SW 1271 (cell line): ENCODE results near the gene PRRT1B.
A peak's percentile ranks its signal among the peaks of the same experiment; 100 is the strongest.

Experiments used
- DNase-seq, 2 experiments: peaks; one replicate each; lab custom pipeline; 2025; lab: John Stamatoyannopoulos, UW

PRRT1B gene

DNA sequence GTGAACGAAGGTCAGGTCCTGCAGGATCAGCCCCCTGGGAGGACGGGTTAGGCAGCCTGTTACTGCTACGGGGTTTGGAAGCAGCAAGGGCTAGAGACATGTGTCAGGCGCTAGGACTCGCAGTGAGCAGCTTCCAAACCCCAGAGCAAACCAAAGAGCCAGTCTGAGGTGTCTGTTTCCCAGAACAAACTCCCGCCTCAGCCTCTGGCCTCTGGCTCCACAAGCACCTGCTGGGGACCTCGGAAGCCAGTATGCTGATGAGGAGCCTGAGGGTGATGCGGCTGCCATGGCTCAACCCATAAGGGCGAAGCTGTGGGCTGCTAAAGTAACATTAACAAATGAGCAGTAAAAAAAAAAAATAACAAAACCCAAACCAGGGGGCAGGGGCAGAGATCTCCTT lies 35.0 kb downstream of the PRRT1B start:
- no peak for DNase-seq

DNA sequence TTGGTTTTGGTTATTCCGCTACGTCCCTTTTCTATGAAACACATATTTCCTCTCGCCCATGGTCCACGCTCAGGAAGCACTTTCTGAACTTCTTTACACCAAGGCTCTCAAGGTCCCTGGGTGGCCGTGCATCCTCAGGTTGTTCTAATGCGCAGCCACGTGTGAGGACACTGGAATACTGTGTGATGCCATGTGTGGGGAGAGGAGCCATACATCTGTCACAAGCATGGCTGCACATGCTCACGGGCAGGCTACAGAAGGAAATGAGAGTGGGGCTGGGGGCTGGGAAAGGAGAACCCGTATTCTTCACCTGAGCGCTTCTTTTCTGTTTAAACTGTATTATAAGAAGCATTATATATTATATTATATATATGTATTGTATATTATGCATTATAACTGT lies 36.7 kb downstream of the PRRT1B start:
- no peak for DNase-seq

DNA sequence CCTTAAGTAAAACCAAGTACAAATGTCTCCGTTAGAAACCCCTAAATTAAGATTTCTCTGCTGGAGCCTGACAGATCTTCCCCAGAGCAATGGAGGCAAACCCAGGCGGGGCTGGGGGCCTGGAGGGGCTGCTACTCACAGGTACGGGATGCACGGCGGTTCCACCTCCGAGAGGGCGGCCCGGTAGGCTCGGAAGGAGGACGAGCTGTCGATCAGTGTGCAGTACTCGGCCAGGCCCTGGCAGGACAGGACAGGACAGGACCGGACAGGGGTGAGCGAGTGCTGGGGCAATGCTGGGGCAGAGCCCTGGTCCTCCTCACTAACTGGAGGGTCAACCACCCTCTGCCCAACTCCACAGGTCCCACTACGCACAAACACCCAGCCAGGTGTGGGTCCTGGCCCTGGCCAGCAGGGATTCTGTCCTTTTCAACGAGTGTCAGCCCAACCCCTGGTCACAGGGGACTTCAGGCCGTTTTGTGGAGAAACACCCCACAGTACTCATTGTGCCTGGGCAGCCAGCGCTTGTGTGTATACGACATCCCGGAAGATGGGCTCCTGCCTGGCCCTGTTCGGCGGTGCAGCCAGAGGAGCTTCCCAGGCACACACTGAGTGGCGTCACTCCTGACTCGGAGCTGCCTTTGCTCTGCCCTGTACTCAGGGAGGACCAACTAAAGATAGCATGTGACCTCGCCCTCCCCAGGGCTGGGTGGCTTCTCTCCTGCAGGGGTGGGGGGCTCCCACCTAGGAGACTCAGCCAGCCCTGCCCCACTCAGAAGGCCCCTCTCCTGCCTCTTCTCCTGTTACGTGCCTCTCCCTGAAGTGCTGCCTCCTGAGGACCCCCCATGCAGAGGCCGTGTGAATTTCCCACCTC lies 37.4 kb downstream of the PRRT1B start:
- no peak for DNase-seq

GRCh38 chr9:131583337-131583645 lies 38.0 kb downstream of the PRRT1B start:
- no peak for DNase-seq

DNA sequence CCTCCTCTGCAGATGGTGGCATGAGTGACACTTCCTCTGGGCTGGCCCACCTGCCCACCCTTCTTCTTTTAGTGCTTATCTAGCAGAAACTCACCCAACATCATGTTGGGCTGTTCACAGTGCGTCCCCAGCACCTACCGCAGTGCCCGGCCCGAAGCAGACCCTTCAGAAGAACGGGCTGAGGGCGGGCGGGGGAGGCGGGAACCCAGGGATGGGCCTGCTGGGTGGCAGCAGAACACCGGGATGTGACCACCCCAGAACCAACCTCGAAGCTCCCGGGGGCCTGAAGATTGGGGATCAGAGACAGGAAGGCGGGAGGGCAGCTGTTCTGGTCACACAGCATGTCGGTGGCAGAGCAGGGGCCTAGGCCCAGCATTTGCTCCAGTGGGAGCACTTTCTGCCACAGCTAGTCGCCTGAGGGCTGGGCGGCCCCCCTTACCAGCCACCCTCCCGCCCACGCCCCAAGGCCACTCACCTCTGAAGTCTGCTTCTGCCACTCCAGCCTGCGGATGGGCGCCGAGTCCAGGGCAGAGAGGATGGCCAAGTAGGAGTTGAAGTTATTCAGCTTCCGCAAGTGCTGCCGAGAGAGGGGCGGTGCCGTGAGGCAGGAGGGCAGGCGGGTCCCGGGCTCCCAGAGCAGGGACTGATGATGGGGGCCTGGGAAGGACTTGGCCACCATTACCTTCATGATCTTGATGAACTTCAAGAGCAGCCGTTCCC lies 38.7 kb downstream of the PRRT1B start:
- no peak for DNase-seq

- no peak for DNase-seq
Measured at GRCh38 chr9:131584858-131585257, 39.5 kb downstream of the PRRT1B start.

GRCh38 chr9:131585375-131585774 lies 40.1 kb downstream of the PRRT1B start:
- no peak for DNase-seq

- DNase-seq: no peak
Measured at GRCh38 chr9:131587331-131587730, 42.0 kb downstream of the PRRT1B start.

DNA sequence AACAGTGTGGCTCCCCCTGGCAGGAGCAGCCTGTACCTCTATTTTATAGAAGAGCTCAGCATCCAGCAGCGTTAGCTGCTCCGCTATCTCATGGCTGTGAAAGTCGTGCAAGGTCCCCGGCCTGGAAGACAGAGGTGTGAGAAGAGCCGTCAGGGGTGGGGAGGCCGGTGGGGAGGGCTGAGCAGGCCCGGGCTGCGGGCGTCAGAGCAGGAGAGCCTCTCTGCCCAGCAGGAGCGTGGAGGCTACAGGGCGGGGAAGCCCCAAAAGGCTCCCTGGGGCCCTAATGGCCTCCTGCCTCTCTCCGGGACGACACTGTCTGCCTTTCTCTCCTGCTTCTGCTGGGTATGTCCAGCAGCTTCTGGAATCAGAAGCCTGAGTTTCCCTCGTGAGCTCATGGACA lies 42.6 kb downstream of the PRRT1B start:
- no peak for DNase-seq

GRCh38 chr9:131588396-131588795 lies 43.1 kb downstream of the PRRT1B start:
- no peak for DNase-seq

- DNase-seq: no peak
Measured at GRCh38 chr9:131589124-131589711, 43.9 kb downstream of the PRRT1B start.

GRCh38 chr9:131589993-131590392 lies 44.7 kb downstream of the PRRT1B start:
- no peak for DNase-seq

DNA sequence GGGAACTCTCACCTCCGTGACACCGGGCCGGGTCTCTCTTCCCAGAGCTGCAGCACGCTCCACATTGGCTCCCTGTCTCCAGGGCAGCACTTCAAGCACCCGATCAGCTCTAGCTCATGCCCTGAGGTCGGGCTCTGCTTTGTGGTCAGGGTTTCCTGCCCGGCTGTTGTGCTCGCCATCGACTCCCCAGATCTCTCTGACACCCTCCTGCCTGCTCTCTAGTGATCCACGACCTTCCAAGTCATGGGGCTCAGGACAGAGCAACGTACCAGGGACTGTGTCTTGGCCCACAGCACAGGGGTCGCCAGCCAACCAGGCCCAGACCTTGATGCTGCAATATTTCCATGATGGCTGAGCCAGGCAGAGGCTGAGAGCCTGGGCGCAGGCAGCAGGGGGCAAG lies 45.1 kb downstream of the PRRT1B start:
- DNase-seq: no peak

DNA sequence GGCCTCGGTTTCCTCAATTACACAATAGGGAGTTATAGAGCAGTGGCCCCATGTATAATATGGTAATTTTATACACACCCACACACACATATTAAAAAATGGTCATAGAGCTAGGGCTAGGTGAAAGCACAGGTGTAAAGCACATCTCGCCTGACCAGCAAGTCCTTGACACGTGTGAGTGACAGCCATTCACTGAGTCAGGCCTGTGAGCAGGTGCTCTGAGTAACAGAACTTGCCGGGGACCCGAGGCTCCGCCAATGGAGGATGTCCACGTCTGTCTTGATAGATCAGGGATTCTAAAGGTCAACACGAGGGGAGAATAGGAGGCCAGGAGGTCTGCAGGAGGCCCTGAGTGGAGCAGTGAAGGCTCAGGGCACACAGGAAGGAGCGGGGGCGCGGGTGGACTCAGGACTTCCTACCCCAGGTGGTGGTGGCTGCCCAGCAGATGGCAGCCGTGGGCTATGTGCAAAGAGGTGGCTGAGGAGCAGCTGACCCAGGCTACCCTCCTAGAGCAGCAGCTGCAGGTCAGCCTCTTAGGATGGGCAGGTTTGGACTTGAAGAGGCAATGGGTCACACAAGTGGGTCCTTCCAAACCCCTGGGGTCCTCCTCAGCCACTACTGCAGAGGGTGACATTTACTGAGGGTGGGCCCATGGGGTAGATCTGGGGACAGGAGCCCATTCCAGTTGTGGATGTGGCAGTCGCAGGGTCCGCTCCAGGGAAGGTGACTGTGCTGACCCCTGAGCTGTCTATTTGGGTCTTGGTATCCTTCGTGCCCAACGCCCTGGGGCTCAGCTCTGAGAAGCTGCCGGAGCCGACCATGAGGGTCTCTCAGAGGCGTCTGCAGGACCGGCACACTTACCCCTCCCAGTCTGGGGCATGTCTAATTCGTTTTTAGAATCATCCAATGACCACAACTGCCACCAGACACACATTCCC lies 45.9 kb downstream of the PRRT1B start:
- DNase-seq: peak; percentile 50 to 64

- DNase-seq: no peak
Measured at GRCh38 chr9:131591845-131592208, 46.5 kb downstream of the PRRT1B start.

DNA sequence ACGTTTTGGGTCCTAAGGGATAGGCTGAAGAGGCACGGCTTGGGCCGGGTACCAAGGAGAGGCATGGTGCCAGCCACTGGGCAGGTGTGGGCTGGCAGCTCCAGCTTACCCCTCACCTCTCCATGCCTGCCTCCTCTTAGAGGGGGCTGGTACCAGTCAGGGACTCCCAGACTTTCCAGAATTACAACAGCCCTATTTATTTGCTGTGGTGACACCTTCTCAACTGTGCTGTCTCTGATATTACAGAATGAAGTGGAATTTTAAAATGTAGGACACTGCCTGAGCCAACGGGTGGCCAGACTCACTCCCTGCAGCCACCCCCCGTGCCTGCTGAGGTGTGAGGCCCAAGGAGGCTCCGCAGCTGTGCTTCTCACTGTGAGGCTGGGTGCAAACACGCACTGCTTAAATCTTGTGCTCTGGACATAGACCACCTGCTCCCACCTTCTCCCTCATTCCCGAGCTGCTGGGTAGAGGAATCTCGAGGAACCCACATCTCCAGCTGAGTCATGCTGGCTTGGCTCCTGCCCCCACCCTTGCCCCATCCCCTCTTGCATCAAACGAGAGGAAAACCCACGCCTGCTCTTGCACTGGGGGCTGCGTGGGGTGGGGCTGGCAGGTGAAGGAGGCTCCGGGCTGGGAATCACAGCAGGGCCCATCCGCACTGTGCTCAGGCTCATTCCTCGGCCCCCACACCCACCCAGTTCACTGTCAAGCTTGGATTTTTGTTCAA lies 47.9 kb downstream of the PRRT1B start:
- DNase-seq: no peak

GRCh38 chr9:131593936-131594665 lies 48.8 kb downstream of the PRRT1B start:
- no peak for DNase-seq

DNA sequence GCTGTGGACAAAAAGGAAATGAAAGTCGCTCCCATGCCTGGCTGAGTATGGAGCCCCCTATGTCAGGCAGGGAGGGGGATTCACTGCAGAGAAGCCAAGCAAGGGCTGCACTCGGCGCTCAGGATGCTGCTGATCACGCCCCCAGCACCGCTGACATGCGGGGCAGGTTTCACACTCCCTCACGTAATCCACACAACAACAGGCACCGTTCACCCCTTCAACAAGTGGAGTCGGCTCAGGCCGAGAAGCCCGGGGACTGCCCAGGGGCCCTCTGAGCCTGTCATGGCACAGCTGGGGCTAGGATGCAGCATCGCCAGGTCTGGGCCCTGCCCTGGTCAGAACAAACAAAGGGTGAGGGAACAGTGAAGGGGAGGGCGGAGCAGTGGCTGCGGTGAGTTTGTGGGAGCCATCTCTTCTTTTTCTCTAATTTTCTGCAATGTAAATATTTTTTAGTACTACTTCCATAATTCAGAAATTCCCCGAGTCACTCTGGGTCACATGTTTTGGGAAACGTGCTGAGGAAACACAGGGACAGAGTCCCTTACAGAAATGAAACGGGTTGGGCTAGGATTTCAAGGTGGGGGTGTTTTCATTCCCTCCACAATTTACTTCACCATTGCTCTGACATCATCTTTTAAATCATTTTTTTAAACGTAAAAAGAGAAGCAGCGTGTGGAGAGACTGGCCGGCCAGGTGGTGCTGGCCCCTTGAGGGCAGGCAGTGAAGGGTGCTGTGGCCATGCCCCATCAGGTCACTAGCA lies 49.8 kb downstream of the PRRT1B start:
- no peak for DNase-seq

GRCh38 chr9:131595696-131596429 lies 50.5 kb downstream of the PRRT1B start:
- no peak for DNase-seq

DNA sequence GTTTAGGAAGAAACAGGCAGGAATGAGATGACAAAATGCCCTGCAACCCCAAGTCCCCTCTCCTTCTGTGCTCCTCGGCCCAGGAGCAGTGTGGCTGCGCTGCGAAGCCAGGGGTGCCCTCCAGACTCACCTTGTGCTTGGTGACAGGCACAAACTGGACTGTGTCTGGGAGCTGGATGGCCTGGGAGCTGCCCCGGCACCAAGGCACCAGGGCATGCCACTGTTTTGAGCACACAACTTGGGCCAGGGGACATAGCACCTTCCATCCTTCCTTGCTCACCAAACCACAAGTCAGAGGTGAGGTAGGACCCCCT lies 51.1 kb downstream of the PRRT1B start:
- DNase-seq: no peak
